Sigmoid colon (tissue), 4 donors: ENCODE data around the gene DPYSL4.

Experiments used
- POLR2A ChIP-seq, 2 donors: fragments of 450-650 bp; IDR thresholded peaks; one replicate each; pipeline ENCODE4 v1.6.1; 2016; ENCODE audit warnings: antibody characterized with exemption in 2 of 2, mild to moderate bottlenecking in 2 of 2, moderate library complexity in 2 of 2
- POLR2AphosphoS5 ChIP-seq, 4 donors: sonication (generic); formaldehyde crosslinking; IDR thresholded peaks; one replicate each; pipeline ENCODE4 v1.6.1; 2017; ENCODE audit warnings: antibody characterized with exemption in 4 of 4

GRCh38 chr10:132189810-132190422, 3.2 kb downstream of the DPYSL4 start:
- no peak for TF ChIP-seq POLR2A (IDR thresholded peaks at IDR 0.05)
- no peak for TF ChIP-seq POLR2AphosphoS5 (IDR thresholded peaks at IDR 0.05)
